ENCODE data around the gene FBXO17.

GRCh38 chr19:38920602-38921419, 54.7 kb downstream of the FBXO17 start:
- no peak for TF ChIP-seq CTCF (IDR thresholded peaks at IDR 0.05; ENCODE audit: low read depth, low read length, poor library complexity, severe bottlenecking)
- TF ChIP-seq EZH2phosphoT487 (IDR thresholded peaks at IDR 0.05; ENCODE audit: borderline replicate concordance, low read length), result no peak
